HG03139 (cell line): ENCODE measurements around the gene SLC9A4.
"Not testable (repeated sequence)": the region's sequence is repeated elsewhere in the genome, so short reads cannot be mapped to it uniquely, and the experiment has no call there.

Source experiments
- ATAC-seq: cut with Tn5 transposase; IDR thresholded peaks from one replicate; pipeline ENCODE4 v1.9.1; 2021; ENCODE audit not compliant: unreplicated experiment

SLC9A4 gene

DNA sequence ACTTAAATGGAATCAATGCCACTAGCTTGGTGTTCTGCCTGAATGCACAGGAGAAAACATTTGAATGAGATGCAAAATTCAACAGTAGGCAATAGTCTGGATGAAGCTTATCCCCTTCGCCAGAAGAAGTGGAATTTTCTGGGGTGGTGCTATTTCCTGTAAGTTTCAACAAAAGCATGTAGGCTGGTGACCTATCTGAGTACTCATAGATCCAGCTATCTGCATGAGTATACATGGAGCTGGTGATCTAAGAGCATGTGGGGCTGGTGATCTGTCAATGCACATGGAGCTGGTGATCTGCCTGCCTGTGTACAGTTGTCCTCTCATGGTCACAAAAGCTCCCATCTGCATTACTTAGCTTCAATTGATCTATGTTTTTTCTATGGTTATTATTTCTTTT is 71.2 kb downstream of the SLC9A4 start:
- no peak for ATAC-seq

DNA sequence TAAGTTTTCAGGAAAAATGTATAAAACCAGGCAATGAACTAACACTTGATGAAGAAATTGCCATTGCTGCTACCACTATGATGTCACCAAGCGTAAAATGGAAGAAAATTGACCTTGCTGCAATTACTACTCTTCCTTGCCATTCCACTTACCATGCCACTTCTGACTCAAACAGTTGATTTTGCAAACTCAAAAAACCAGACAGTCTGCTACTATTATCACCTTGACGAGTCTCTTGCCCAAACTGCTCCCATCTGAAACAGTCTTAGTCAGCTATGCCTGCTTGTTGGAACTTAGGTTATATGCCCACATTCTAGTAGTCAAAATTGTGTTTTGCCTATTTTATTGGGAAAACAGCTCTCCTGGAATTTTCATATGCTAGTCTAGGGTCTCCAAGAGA is 74.4 kb downstream of the SLC9A4 start:
- ATAC-seq: no peak

DNA sequence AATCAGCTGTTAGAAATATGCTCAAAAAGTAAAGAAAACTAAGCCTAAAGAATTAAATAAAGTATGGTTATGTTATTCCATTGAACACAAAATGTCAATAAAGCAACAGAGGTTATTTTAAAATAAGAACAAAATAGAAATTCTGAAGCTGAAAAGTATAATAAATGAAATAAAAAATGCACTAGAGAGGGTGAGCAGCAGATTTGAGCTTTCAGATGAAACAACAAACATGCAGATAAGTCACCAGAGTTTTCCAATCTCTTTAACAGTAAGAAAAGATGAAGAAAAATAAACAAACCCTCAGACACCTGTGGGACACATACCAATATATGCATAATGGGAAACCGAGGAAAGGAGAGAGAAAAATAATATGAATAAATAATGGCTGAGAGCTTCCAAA is 76.0 kb downstream of the SLC9A4 start:
- ATAC-seq: no peak

DNA sequence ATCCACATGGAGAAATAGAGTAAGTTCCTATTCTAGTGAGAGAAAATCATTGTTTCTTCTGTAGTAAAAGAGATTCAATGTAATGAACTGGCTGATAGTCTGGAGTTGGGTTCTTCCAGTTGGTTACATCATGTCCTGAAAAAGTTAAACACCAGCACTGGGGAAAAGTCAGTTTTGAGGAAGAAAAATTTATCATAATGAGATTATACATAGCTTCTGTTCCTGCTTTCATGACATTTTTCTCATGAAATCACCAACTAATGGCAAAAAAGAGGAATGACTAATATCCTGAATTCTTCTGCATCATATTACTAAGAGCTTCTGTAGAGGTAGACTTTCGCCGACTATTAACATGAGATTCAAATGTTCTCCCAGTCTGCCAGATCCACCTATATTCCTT is 77.1 kb downstream of the SLC9A4 start:
- ATAC-seq: no peak

DNA sequence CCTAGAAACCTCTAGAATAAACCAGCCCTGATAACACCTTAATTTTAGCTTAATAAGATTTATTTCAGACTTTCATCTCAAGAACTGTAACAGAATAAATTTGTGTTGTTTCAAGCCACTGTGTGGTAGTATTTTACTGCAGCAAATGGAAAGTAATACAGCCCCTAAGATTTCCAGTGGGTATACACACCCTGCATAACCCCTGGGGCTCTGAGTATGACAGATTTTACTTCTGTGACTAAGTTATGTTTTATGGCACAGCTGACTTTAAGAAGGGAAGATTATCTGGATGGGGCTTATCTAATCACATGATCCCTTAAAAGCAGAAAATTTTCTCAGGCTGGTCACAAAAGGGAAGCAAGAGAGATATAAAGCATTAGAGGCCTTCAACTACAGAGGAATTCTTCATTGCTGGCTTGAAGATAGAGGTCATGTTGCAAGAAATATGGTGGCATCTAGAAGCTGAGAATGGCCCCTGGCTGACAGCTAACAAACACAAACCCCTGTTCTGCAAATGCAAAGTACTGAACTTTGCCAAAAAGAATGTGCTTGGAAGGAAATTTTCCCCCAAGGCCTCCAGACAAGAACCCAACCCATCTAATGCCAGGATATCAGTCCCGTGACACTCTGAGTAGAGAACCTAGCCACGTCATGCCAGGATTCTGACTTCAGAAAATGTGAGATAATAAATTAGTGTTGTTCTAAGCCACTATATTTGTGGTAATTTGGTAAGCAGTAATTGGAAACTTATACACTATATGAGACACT is 78.5 kb downstream of the SLC9A4 start:
- ATAC-seq: no peak

DNA sequence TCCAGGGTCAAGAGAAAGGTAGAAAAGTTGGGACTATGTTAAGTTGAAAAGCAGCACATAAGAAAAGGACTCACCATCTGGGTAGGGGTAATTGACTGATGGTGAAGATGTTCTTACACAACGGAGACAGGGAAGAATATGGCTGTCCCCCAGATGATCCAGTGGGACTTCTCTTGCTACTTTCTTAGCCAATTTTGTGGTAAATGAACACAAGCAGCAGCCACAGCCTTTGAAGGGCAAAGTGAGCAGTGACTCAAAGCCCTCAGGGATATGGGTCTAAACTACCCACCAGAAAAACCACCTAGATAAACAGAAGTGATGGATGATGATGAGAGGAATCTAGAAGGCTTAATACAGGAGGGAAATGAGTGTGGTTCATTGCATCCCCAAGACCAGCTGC is 80.6 kb downstream of the SLC9A4 start:
- no peak for ATAC-seq

DNA sequence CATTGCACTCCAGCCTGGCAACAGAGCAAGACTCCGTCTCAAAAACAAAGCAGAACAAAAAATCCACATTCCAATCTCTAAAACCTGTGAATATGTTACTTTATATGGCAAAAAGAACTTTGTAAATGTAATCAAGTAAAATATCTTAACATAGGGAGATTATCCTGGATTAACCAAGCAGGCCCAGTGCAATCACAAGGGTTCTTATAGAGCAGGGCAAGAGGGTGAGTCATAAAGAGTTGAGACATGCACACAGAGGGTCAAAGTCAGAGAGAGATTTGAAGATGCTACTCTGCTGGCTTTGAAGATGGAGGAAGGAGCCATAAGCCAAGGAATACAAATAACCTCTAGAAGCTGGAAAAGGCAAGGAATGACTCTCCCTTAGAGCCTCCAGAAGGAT is 85.4 kb downstream of the SLC9A4 start:
- ATAC-seq: no peak

DNA sequence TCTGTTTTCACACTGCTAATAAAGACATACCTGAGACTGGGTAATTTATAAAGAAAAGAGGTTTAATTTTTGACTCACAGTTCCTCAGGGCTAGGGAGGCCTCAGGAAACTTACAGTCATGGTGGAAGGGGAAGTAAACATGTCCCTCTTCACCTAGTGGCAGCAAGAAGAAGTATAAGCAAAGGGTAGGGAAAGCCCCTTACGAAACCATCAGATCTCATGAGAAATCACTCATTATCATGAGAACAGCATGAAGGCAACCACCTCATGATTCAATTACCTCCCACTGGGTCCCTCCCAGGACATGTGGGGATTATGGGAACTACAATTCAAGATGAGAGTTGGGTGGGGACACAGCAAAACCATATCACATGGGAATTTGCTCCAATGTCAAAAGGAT is 89.5 kb downstream of the SLC9A4 start:
- ATAC-seq: not testable (repeated sequence)

DNA sequence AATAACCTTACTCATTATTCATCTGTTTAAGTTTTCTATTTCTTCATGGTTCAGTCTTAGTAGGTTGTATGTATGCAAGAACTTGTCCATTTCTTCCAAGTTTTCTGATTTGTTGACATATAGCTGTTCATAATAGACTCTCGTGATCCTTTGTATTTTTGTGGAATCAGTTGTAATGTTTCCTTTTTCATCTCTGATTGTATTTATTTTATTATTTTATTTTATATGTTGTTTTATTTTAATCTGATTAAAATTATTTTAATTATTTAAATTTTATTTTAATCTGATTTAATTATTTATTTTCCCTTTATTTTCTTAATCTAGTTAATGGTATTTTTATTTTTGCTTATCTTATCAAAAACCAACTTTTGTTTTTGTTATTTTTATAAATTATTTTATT is 102.9 kb downstream of the SLC9A4 start:
- no peak for ATAC-seq

DNA sequence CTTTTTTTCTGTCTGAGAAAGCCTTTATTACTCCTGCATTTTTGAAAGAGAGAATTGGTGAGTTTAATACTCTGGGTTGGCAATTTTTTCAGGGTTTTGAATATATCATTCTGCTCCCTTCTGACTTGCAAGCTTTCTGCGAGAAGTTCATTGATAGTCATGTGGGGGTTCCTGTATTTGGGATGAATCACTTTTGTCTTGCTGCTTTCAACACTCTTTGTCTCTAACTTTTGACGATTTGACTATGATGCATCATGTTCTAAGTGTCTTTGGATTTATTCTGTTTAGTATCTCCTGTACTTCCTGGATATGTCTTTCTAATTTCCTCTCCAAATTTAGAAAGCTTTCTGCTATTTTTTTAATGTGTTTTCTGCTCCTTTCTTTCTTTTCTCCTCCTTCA is 105.3 kb downstream of the SLC9A4 start:
- ATAC-seq: no peak

DNA sequence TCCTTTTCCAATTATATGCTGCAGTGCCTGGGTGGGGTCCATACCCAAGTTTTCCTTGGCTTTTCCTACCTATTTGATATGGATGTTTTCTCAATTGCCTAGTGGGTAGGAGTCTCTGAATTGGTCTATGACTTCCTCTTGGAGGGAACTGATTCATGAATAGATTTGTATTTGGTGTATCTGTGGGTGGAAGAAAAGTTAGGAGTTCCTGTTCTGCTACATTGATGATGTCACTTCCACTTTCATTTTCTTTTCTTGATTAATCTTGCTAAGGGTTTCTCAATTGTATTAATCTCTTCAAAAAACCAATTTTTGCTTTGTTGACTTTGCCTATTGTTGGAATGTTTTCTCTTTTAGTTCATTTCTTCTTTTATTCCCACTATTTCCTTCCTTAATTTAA is 108.9 kb downstream of the SLC9A4 start:
- no peak for ATAC-seq

DNA sequence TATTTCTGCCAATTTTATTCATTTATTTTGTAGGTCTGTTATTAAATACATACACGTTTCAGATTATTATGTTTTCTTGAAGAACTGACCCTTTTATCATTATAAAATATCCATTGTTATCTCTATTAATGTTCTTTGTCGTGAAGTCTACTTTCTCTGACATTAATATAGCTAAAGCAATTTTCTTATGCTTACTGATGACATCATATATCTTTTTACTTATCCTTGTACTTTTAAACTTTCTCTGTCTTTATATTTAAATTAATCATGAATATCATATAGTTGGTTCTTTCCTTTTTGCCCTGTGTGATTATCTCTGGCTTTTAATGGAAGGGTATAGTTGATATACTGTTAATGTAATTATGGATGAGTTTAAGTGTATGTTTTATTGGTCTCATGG is 109.8 kb downstream of the SLC9A4 start:
- ATAC-seq: no peak
